HG03378 (cell line): ENCODE data around the gene LRP6.
A peak's percentile ranks its signal among the peaks of the same experiment; 100 is the strongest.
"Not testable (repeated sequence)": the region's sequence is repeated elsewhere in the genome, so short reads cannot be mapped to it uniquely, and the experiment has no call there.

Experiments used
- ATAC-seq: cut with Tn5 transposase; IDR thresholded peaks from one replicate; pipeline ENCODE4 v1.9.1; 2021; ENCODE audit warnings: mild to moderate bottlenecking, moderate library complexity; ENCODE audit not compliant: unreplicated experiment

Gene LRP6

GRCh38 chr12:12266873-12267741 is at the start of gene LRP6:
TSS of gene LRP6 (minus strand) at chr12:12267044. CDS start at chr12:12266735, 309 bp downstream.
- peak; percentile 75 for ATAC-seq

- no peak for ATAC-seq
These were observed 49.0 kb upstream of the LRP6 start for GRCh38 chr12:12315838-12316237.

- ATAC-seq: not testable (repeated sequence)
These were observed 43.9 kb upstream of the LRP6 start for GRCh38 chr12:12310695-12311094.

GRCh38 chr12:12305568-12306300 is 38.9 kb upstream of the LRP6 start:
- no peak for ATAC-seq

GRCh38 chr12:12302976-12303375 is 36.1 kb upstream of the LRP6 start:
- ATAC-seq: no peak

- no peak for ATAC-seq
These were observed 34.3 kb upstream of the LRP6 start for GRCh38 chr12:12301122-12301521.

GRCh38 chr12:12297201-12297830 is 30.5 kb upstream of the LRP6 start:
- ATAC-seq: no peak

GRCh38 chr12:12294215-12295005 is 27.6 kb upstream of the LRP6 start:
- ATAC-seq: no peak

- ATAC-seq: no peak
These were observed 23.4 kb upstream of the LRP6 start for GRCh38 chr12:12290206-12290605.

- no peak for ATAC-seq
These were observed 19.6 kb upstream of the LRP6 start for GRCh38 chr12:12286441-12286840.

GRCh38 chr12:12282761-12283425 is 16.0 kb upstream of the LRP6 start:
- no peak for ATAC-seq

GRCh38 chr12:12282202-12282601 is 15.4 kb upstream of the LRP6 start:
- no peak for ATAC-seq

- ATAC-seq: no peak
These were observed 14.3 kb upstream of the LRP6 start for GRCh38 chr12:12281134-12281533.

- ATAC-seq: no peak
These were observed 12.1 kb upstream of the LRP6 start for GRCh38 chr12:12278899-12279298.

GRCh38 chr12:12275874-12276273 is 9.0 kb upstream of the LRP6 start:
- no peak for ATAC-seq

GRCh38 chr12:12273291-12273957 is 6.6 kb upstream of the LRP6 start:
- no peak for ATAC-seq

- no peak for ATAC-seq
These were observed 6.0 kb upstream of the LRP6 start for GRCh38 chr12:12272869-12273268.

GRCh38 chr12:12270226-12270625 is 3.4 kb upstream of the LRP6 start:
- ATAC-seq: no peak

- no peak for ATAC-seq
These were observed 927 bp upstream of the LRP6 start for GRCh38 chr12:12267742-12268200.
